GM12878 (cell line): ENCODE data around the gene LTBP3. TPM values are rescaled to one million over a fixed set of nuclear protein-coding genes. Genes with fewer than 3 reads are reported as not detected.

ENCODE experiments used
- ATAC-seq: fragments of 200-7000 bp; cut with Tn5 transposase; 3 replicates; pipeline ENCODE4 v1.9.1; 2020; ENCODE audit warnings: mild to moderate bottlenecking, moderate library complexity
- BruUV-seq: library from RNA; stranded (reverse); fragments of 400-500 nt; replicated peaks from 2 replicates; lab custom pipeline; 2021; lab: Mats Ljungman, UMichigan
- CTCF ChIA-PET: fragments of 300-600 bp; sonication (Branson Sonifier 250); formaldehyde crosslinking; extraction: SDS; loops from one replicate; lab custom pipeline; 2021; ENCODE audit warnings: inconsistent platforms; lab: Yijun Ruan, JAX
- POLR2A ChIA-PET: fragments of 350-600 bp; formaldehyde crosslinking; extraction: SDS; loops from one replicate; lab custom pipeline; 2021; ENCODE audit warnings: inconsistent platforms; lab: Charles Lee
- RAD21 ChIA-PET: fragments of 300-600 bp; sonication (Branson Sonifier 250); formaldehyde crosslinking; loops from one replicate; lab custom pipeline; 2023; ENCODE audit warnings: antibody characterized with exemption; ENCODE audit not compliant: unreplicated experiment; lab: Charles Lee
- SMC1A ChIA-PET: fragments of 300-600 bp; sonication (Branson Sonifier 250); formaldehyde crosslinking; loops from one replicate; lab custom pipeline; 2023; ENCODE audit not compliant: unreplicated experiment, uncharacterized antibody; lab: Charles Lee
- DNase-seq: peaks from one replicate; pipeline ENCODE4 v3.0.0-alpha.2; 2011; ENCODE audit warnings: low read depth, low spot score
- FAIRE-seq: peaks from 3 replicates; lab custom pipeline; 2011; peaks lifted over from hg19 to GRCh38; lab: Jason Lieb, UNC
- H2AFZ ChIP-seq: 2 replicates; pipeline ENCODE4 v1.6.0; 2011; ENCODE audit warnings: low read depth, low read length, control low read depth; ENCODE audit not compliant: control insufficient read depth
- H3K27ac ChIP-seq: 2 replicates; pipeline ENCODE4 v1.5.1; 2011; ENCODE audit warnings: control low read depth; ENCODE audit not compliant: control insufficient read depth, insufficient read depth
- H3K27me3 ChIP-seq, 2 experiments: replicated peaks in 1 of 2; 2 replicates each; pipeline versions ENCODE4 v1.6.0 to v1.6.1; 2011; ENCODE audit warnings: low read length in 1 of 2; ENCODE audit not compliant: control insufficient read depth in 2 of 2, insufficient read depth in 2 of 2
- H3K36me3 ChIP-seq, 2 experiments: 2 replicates each; pipeline ENCODE4 v1.5.1; 2011; ENCODE audit warnings: low read length in 1 of 2; ENCODE audit not compliant: control insufficient read depth in 2 of 2, insufficient read depth in 2 of 2
- H3K4me1 ChIP-seq: 2 replicates; pipeline ENCODE4 v1.6.1; 2011; ENCODE audit warnings: mild to moderate bottlenecking, low read length, moderate library complexity, mixed read lengths; ENCODE audit not compliant: control insufficient read depth, insufficient read depth
- H3K4me2 ChIP-seq: 2 replicates; pipeline ENCODE4 v1.6.0; 2011; ENCODE audit warnings: control low read depth; ENCODE audit not compliant: control insufficient read depth, insufficient read depth
- H3K4me3 ChIP-seq: fragments of 200-600 bp; sonication (generic); 2 replicates; pipeline ENCODE4 v1.5.1; 2016
- H3K79me2 ChIP-seq: 2 replicates; pipeline ENCODE4 v1.6.0; 2011; ENCODE audit warnings: low read length; ENCODE audit not compliant: control insufficient read depth, insufficient read depth
- H3K9ac ChIP-seq: 2 replicates; pipeline ENCODE4 v1.8.0; 2011; ENCODE audit warnings: low read length, control low read depth, mixed read lengths; ENCODE audit not compliant: control insufficient read depth, insufficient read depth
- H3K9me3 ChIP-seq: replicated peaks from 3 replicates; pipeline ENCODE4 v1.5.1; 2011; ENCODE audit warnings: mild to moderate bottlenecking, low read length; ENCODE audit not compliant: control insufficient read depth, insufficient read depth
- H4K20me1 ChIP-seq: 2 replicates; pipeline ENCODE4 v1.6.0; 2011; ENCODE audit not compliant: control insufficient read depth, insufficient read depth
- EZH2 ChIP-seq: IDR thresholded peaks from 2 replicates; pipeline ENCODE4 v1.6.1; 2012; ENCODE audit warnings: low read depth, mild to moderate bottlenecking, control low read depth, inconsistent platforms, low read length, borderline replicate concordance; ENCODE audit not compliant: control insufficient read depth
- MAX ChIP-seq: IDR thresholded peaks from 2 replicates; pipeline ENCODE4 v1.6.1; 2012; ENCODE audit warnings: low read depth, low read length, improper control_type of control experiment
- MLLT1 ChIP-seq: fragments of 450-650 bp; IDR thresholded peaks from 2 replicates; pipeline ENCODE4 v1.6.1; 2016; ENCODE audit warnings: mild to moderate bottlenecking
- PAX8 ChIP-seq: fragments of 450-650 bp; IDR thresholded peaks from 2 replicates; pipeline ENCODE4 v1.6.1; 2017; ENCODE audit warnings: mild to moderate bottlenecking, moderate library complexity
- TCF3 ChIP-seq: IDR thresholded peaks from 2 replicates; pipeline ENCODE4 v1.6.1; 2012; ENCODE audit warnings: low read depth, mild to moderate bottlenecking, low read length, borderline replicate concordance; ENCODE audit not compliant: insufficient read depth
- WGBS: methylation state at CpG from one replicate; pipeline ENCODE4 v1.1.6; 2016; ENCODE audit warnings: low lambda C conversion rate; ENCODE audit not compliant: insufficient replicate concordance, insufficient coverage; ENCODE audit errors: missing lambda C conversion rate; 5-methylcytosine and 5-hydroxymethylcytosine counted together
- in situ Hi-C: fragments of 300-500 bp; cut with MboI; formaldehyde crosslinking; loops from 9 replicates; pipeline ENCODE4 v1.14.3; 2018; ENCODE audit warnings: mixed read lengths
- intact Hi-C: fragments of 100-400 bp; cut with micrococcal nuclease; formaldehyde crosslinking; loops from one replicate; pipeline ENCODE4 v1.14.2; 2022; ENCODE audit not compliant: unreplicated experiment
- polyA plus RNA-seq, 11 experiments: library from polyadenylated mRNA; depleted of rRNA in 4 of 11; unstranded in 6 of 11; stranded (reverse) in 5 of 11; fragments of >200 nt; fragmentation: Nextera tagmentation in 4 of 11; fragmentation: Illumina TruSeq in 1 of 11; extraction: Ambion mirVana in 4 of 11; extraction: Trizol in 1 of 11; gene quantifications; 1 replicate in 1 of 11; 2 replicates in 10 of 11; pipeline versions ENCODE4 v1.2.1 to v1.2.3, GENCODE V29; 2011 to 2016; ENCODE audit warnings: inconsistent platforms in 2 of 11, missing spikeins in 2 of 11, low read depth in 1 of 11
- total RNA-seq, 4 experiments: library from RNA; depleted of rRNA in 3 of 4; stranded (reverse); fragments of >200 nt in 3 of 4; fragmentation: Illumina TruSeq in 1 of 4; extraction: Trizol in 1 of 4; gene quantifications; 2 replicates each; pipeline versions ENCODE4 v1.2.1 to v1.2.3, GENCODE V29; 2013 to 2021

Gene LTBP3
- total and polyA plus RNA-seq, 10 of the 15 experiments (the other 5 are each of a cell fraction or from before 2014, with no cell fraction given): 2.2 to 12.2 (median 6.2) TPM; not detected in 2

DNA sequence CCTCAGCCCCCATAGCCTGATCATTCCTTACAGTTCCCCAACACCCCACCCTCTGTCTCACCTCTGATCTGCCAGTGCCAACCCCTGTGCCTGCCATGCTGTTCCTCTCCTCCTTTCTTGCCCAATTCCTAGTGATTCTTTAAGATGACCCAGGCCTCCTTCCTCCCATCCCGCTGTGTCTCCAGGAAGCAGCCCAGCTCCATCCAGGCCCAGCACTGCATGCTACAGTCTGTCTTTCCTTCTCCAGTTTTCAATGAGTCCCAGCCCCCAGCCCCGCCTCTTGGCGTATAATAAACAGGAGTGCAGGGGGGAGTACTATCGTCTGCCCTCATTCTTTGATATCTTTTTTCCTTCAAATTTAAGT, 12.3 kb downstream of the LTBP3 start:
- CTCF ChIA-PET: interaction anchor here (1.3 to 2.9 kb wide), 3 partner anchors 24 to 42 kb away, joined by 4 to 9 read pairs (median 4); partner anchors contain the start of gene ZNRD2
- Histone ChIP-seq H3K9me3 (no peaks in the 10 kb centered on the region), H3K4me3 (peak overlapping the region; percentile 68; the same call in 1 of the 2 replicates), H4K20me1 (no peaks in the 10 kb centered on the region), H3K36me3 (no peaks in the 10 kb centered on the region)
- RAD21 ChIA-PET: interaction anchor here (1.3 to 2.0 kb wide), 2 partner anchors 25 to 41 kb away, joined by 3 to 6 read pairs; partner anchors contain the start of gene ZNRD2
- SMC1A ChIA-PET: interaction anchor here (1.4 to 1.6 kb wide), 3 partner anchors 24 to 27 kb away, joined by 3 to 5 read pairs (median 3); partner anchors contain the start of genes FAM89B and ZNRD2
- no peak for TF ChIP-seq PAX8
- no peak for TF ChIP-seq EZH2
- TF ChIP-seq TCF3: no peak
- TF ChIP-seq MLLT1: 0 out of 2 replicates have a peak, but pooled peaks have one; percentile 36
- no peak for TF ChIP-seq MAX
- TF ChIP-seq, all 136 proteins: peak for 1
- TSS peak; percentile 60 for BruUV-seq
- peak overlapping the region; percentile 91 for H3K4me2 ChIP-seq
- DNase-seq: no peak
- no peak overlapping the region for H2AFZ ChIP-seq
- POLR2A ChIA-PET: interaction anchor here (0.6 kb wide), 2 partner anchors 19 to 26 kb away, joined by 4 to 6 read pairs; partner anchors contain the start of gene FAM89B
- WGBS: 13% methylated on average over 4 of the region's 4 CpGs
- H3K27ac ChIP-seq: no peak overlapping the region
- H3K27me3 ChIP-seq: no peaks in the 10 kb centered on the region
- no peak for ATAC-seq
- peak overlapping the region; percentile 43; the same call in 1 of the 2 replicates for H3K9ac ChIP-seq
- in situ Hi-C loops: no loop called here
- intact Hi-C loops: no loop called here
- H3K79me2 ChIP-seq: no peaks in the 10 kb centered on the region
- H3K4me1 ChIP-seq: peaks cover 28% of the 10 kb centered on the region
- no peak for FAIRE-seq
